PFSK-1 (cell line): ENCODE data around the gene UFM1.

Experiments
- POLR2AphosphoS5 ChIP-seq: IDR thresholded peaks from 2 replicates; pipeline ENCODE4 v1.6.1; 2012; ENCODE audit warnings: low read depth, mild to moderate bottlenecking, control low read depth, low read length, moderate library complexity
- REST ChIP-seq, 2 experiments: IDR thresholded peaks; 2 replicates each; pipeline versions ENCODE4 v1.6.1 to v1.8.0; 2011 to 2012; ENCODE audit warnings: low read depth in 2 of 2, low read length in 2 of 2, control low read depth in 1 of 2, inconsistent platforms in 1 of 2, mild to moderate bottlenecking in 1 of 2, moderate library complexity in 1 of 2; ENCODE audit not compliant: insufficient read depth in 1 of 2
- TAF1 ChIP-seq: IDR thresholded peaks from 2 replicates; pipeline ENCODE4 v1.6.1; 2012; ENCODE audit warnings: low read length, control low read depth, borderline replicate concordance; ENCODE audit not compliant: insufficient read depth

GRCh38 chr13:38381890-38382289 lies 32.2 kb downstream of the UFM1 start:
- TF ChIP-seq POLR2AphosphoS5 (no peak), TAF1 (no peak), REST (IDR thresholded peaks at IDR 0.05; ENCODE audit: insufficient read depth in 1 of 2, low read depth in 2 of 2, low read length in 2 of 2) (no peak)
